Measurements from ENCODE around the gene LEPR.
"Not testable (repeated sequence)": the region's sequence is repeated elsewhere in the genome, so short reads cannot be mapped to it uniquely, and the experiment has no call there.

DNA sequence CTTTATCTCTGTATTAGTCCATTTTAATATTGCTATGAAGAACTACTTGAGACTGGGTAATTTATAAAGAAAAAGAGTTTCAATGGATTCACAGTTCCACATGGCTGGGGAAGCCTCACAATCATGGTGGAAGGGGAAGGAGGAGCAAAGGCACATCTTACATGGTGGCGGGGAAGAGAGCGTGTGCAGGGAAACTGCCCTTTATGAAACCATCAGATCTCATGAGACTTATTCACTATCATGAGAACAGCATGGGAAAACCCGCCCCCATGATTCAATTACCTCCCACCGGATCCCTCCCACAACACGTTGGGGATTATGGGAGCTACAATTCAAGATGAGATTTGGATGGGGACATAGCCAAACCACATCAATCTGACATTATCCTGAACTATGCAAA lies 36.0 kb upstream of the LEPR start:
- TF ChIP-seq, protein P1, sequence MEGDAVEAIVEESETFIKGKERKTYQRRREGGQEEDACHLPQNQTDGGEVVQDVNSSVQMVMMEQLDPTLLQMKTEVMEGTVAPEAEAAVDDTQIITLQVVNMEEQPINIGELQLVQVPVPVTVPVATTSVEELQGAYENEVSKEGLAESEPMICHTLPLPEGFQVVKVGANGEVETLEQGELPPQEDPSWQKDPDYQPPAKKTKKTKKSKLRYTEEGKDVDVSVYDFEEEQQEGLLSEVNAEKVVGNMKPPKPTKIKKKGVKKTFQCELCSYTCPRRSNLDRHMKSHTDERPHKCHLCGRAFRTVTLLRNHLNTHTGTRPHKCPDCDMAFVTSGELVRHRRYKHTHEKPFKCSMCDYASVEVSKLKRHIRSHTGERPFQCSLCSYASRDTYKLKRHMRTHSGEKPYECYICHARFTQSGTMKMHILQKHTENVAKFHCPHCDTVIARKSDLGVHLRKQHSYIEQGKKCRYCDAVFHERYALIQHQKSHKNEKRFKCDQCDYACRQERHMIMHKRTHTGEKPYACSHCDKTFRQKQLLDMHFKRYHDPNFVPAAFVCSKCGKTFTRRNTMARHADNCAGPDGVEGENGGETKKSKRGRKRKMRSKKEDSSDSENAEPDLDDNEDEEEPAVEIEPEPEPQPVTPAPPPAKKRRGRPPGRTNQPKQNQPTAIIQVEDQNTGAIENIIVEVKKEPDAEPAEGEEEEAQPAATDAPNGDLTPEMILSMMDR (IDR thresholded peaks at IDR 0.05; ENCODE audit: low read depth, low read length, missing input control), result not testable (repeated sequence)
- not testable (repeated sequence) for TF ChIP-seq RXRA, SP1, NR2F2 (IDR thresholded peaks at IDR 0.05)
- TF ChIP-seq, protein P2, sequence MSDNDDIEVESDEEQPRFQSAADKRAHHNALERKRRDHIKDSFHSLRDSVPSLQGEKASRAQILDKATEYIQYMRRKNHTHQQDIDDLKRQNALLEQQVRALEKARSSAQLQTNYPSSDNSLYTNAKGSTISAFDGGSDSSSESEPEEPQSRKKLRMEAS (IDR thresholded peaks at IDR 0.05), result not testable (repeated sequence)

Measured in liver (tissue), 3 donors.